Cardiac muscle cell (in vitro differentiated cells and primary cell): Measurements from ENCODE around the gene TSPAN4. TPM values are rescaled to one million over a fixed set of nuclear protein-coding genes. Genes with fewer than 3 reads are reported as not detected.

ENCODE experiments used
- DNase-seq, 2 donors: peaks; one replicate each; pipeline versions ENCODE4 v3.0.0 to v3.0.0-alpha.2; 2010 to 2017; ENCODE audit warnings: low read depth in 1 of 2, low spot score in 1 of 2
- H3K27ac ChIP-seq: fragments of 200-600 bp; sonication (generic); 2 replicates; pipeline ENCODE4 v1.5.1; 2016
- H3K27me3 ChIP-seq: fragments of 200-600 bp; sonication (generic); 2 replicates; pipeline ENCODE4 v1.6.0; 2016; ENCODE audit warnings: control low read depth
- H3K36me3 ChIP-seq: fragments of 200-600 bp; sonication (generic); 2 replicates; pipeline ENCODE4 v1.5.1; 2016; ENCODE audit warnings: control low read depth
- H3K4me1 ChIP-seq: fragments of 200-600 bp; sonication (generic); 2 replicates; pipeline ENCODE4 v1.8.1; 2017; ENCODE audit warnings: low read depth, mild to moderate bottlenecking, mixed run types
- H3K4me3 ChIP-seq: fragments of 200-600 bp; sonication (generic); 2 replicates; pipeline ENCODE4 v1.5.1; 2016; ENCODE audit warnings: mild to moderate bottlenecking
- H3K9me3 ChIP-seq: fragments of 200-600 bp; sonication (generic); 2 replicates; pipeline ENCODE4 v1.5.1; 2017; ENCODE audit warnings: low read depth, mild to moderate bottlenecking, control low read depth
- CTCF ChIP-seq: IDR thresholded peaks from 2 replicates; pipeline ENCODE4 v1.5.1; 2012; ENCODE audit warnings: low read depth, mild to moderate bottlenecking, low read length
- polyA plus RNA-seq: library from polyadenylated mRNA; unstranded; fragments of >200 nt; fragmentation: Nextera tagmentation; extraction: Ambion mirVana; gene quantifications from 2 replicates; pipeline ENCODE4 v1.2.1, GENCODE V29; 2016
- total RNA-seq: library from RNA; depleted of rRNA; stranded (reverse); fragments of >200 nt; gene quantifications from 2 replicates; pipeline ENCODE4 v1.2.3, GENCODE V29; 2016

The TSPAN4 gene
- total and polyA plus RNA-seq, 2 experiments from 2014 or later = 85.3 to 125 TPM

GRCh38 chr11:846496-847098, 3.9 kb downstream of the TSPAN4 start:
- no peak for DNase-seq
- Histone ChIP-seq H3K4me3 (no peak overlapping the region), H3K27ac (no peak overlapping the region), H3K27me3 (no peaks in the 10 kb centered on the region), H3K36me3 (no peaks in the 10 kb centered on the region), H3K4me1 (peaks cover 37% of the 10 kb centered on the region), H3K9me3 (no peaks in the 10 kb centered on the region)
- TF ChIP-seq CTCF = no peak

GRCh38 chr11:847876-848275, 5.2 kb downstream of the TSPAN4 start:
- TF ChIP-seq CTCF = no peak
- no peak for DNase-seq
- H3K4me3 ChIP-seq = no peak overlapping the region
- H3K4me1 ChIP-seq = peaks cover 35% of the 10 kb centered on the region
- no peaks in the 10 kb centered on the region for H3K27me3 ChIP-seq
- no peaks in the 10 kb centered on the region for H3K36me3 ChIP-seq
- H3K27ac ChIP-seq = no peak overlapping the region
- H3K9me3 ChIP-seq = no peaks in the 10 kb centered on the region

GRCh38 chr11:848380-848931, 5.8 kb downstream of the TSPAN4 start:
- H3K27me3 ChIP-seq = no peaks in the 10 kb centered on the region
- H3K27ac ChIP-seq = no peak overlapping the region
- peaks cover 35% of the 10 kb centered on the region for H3K4me1 ChIP-seq
- peak; percentile 87 for TF ChIP-seq CTCF
- no peak overlapping the region for H3K4me3 ChIP-seq
- H3K36me3 ChIP-seq = no peaks in the 10 kb centered on the region
- peak in 1 of 2 donors; percentile 61 for DNase-seq
- no peaks in the 10 kb centered on the region for H3K9me3 ChIP-seq

GRCh38 chr11:849104-849824, 6.6 kb downstream of the TSPAN4 start:
- peak overlapping the region; percentile 75 for H3K4me3 ChIP-seq
- no peak for TF ChIP-seq CTCF
- no peaks in the 10 kb centered on the region for H3K27me3 ChIP-seq
- no peak overlapping the region for H3K27ac ChIP-seq
- peak in 1 of 2 donors; percentile 86 for DNase-seq
- H3K4me1 ChIP-seq = peaks cover 28% of the 10 kb centered on the region
- H3K9me3 ChIP-seq = no peaks in the 10 kb centered on the region
- H3K36me3 ChIP-seq = no peaks in the 10 kb centered on the region

- no peak for TF ChIP-seq CTCF
- peaks cover 19% of the 10 kb centered on the region for H3K4me1 ChIP-seq
Observed at GRCh38 chr11:849951-850774, 7.5 kb downstream of the TSPAN4 start.

More at GRCh38 chr11:849951-850774, 7.5 kb downstream of the TSPAN4 start:
- H3K9me3 ChIP-seq = no peaks in the 10 kb centered on the region
- H3K36me3 ChIP-seq = no peaks in the 10 kb centered on the region
- H3K27ac ChIP-seq = no peak overlapping the region
- DNase-seq = peak in 1 of 2 donors; percentile 70
- peak overlapping the region; percentile 75 for H3K4me3 ChIP-seq
- no peaks in the 10 kb centered on the region for H3K27me3 ChIP-seq
